ENCODE measurements around the gene SH3GL1.
A peak's percentile ranks its signal among the peaks of the same experiment; 100 is the strongest.
"Not testable (repeated sequence)": the region's sequence is repeated elsewhere in the genome, so short reads cannot be mapped to it uniquely, and the experiment has no call there.

SH3GL1 gene

DNA sequence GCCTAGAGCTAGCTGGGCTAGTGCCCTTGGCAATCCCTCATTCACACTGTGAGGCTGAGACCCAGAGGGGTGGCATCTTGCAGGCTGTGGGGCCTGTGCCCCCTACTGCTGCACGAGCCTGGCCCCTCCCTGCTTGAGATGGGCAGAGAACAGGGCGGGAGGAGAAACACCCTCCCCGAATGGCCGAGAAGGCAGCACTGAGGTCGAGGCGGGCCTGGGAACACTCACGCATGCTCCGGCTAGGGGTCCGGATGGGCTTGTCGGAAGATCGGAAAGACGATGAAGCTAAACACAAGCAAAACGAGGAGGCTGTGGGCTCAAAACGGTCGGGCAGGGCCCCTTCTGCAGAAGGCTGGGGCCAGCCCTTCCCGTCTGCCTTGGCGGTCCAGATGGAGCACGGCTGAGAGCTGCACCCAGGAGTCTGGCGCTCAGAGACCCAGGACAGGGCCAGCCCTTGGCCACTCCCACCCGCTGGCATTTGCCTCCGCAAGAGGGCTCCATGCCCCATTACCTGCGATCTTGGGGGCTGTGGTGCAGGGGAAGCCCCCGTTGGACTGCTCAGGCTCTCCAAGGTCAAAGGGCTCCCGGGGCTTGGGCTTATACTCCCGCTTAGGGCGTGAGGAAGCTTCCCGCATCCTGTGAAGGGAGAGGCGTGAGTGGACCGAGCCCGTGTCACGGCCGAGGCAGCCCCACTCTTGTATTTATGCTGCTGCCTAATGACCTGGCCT lies 38.1 kb downstream of the SH3GL1 start:
- no peak for DNase-seq

DNA sequence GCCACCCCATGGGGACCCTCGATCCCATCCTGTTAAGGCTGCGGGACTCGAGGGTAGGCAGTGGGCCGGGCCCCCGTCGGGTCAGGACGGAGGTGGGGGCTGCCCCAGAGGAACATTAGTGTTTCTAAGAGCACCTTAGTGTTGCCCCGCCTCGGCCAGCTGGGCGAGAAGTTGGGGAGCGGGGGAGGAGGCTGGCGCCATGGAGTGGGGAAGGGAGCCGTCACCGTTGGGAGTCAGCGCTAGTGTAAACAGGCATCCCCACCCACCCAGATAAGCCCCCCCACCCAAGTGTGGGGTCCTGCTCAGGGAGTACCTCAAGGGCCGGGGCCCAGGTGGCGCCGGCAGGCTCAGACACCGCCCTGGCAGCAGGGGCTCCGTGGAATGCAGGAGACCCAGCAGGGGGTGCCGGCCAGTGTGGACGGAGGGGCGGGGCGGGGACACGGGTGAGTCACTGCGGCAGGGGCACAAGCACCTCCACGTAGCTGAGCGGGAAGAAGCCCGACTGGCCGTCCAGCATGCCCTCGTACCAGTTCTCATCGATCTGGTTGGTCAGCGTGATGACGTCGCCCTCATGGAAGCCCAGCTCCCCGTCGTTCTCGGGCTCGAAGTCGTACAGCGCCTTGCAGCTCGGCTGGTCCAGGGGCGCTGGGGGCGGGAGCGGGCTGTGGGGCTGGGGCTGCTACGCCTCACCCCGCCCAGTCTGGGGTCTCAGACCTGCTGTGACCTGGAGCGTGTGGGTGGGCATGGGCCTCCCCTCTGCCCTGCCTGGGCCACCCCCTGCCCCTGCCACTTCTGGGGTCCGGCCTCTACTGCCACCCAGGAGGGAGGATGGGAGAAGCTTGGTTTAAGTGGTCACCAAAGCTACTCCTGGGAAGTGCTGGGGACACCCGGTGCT lies 38.9 kb downstream of the SH3GL1 start:
- DNase-seq = no peak

DNA sequence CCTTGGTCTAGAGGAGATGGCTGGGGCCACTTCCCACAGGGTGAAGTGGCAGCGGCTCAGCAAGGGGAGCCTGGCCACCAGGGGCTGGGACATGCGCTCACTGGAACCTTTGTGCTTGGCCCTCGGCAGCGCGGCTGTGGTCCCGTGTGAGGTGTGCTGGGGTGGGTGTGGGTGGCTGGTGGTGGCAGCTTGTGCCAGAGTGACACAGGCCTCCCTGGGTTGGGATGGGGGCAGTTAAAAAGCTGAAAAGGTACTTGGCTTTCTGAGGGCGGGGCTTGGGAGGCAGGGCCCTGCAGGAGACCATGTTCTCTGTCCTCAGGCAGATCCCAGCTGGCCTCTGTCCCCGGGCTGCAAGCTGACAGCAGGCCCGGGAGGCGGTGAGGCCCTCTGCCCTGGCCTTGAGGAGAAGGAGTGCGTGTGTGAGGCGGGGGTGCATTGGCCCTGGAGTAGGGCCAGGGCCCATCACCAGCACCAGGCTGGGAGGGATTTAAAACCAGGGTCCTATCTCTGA lies 39.7 kb downstream of the SH3GL1 start:
- DNase-seq = no peak

DNA sequence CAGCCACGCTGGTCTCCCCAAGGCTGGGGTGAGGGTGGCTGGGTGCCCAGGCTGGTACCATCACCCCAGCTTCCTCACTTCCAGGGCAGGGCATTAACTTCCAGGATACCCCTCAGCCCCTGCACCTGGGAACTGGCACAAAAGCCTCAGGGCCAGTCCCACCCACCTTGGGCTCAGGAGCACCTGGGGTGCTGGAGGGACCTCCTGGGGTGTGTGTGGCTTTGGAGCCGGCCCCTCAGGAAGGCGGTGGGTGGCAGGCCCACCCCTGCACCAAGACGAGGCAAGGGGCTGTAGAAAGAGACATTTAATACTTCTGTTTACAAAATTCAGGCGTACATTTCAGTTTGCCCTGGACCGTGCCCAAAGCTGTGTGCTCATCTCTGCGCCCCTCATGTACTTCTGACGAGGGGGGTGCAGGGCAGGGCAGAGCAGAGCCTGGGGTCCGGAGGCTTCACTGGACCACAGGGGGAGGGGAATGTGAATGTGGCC lies 40.2 kb downstream of the SH3GL1 start:
- DNase-seq = no peak

DNA sequence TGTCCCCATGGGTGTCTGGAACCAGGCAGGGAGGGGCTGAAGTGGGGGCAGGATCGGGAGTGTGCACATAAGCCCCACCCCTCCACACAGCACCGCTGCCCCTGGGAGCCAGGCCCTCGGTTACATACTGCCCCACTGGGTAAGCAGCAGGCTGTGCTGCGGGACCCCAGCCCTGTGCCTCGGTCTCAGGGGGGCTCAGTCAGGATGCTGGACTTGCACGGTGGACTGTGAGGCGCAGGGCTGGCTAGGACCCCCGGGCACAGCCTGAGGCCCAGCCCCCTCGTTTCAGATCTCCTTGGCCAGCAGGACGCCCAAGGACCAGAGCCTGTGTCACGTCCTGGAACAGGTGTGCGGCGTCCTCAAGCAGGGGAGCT lies 40.7 kb downstream of the SH3GL1 start:
- no peak for DNase-seq

DNA sequence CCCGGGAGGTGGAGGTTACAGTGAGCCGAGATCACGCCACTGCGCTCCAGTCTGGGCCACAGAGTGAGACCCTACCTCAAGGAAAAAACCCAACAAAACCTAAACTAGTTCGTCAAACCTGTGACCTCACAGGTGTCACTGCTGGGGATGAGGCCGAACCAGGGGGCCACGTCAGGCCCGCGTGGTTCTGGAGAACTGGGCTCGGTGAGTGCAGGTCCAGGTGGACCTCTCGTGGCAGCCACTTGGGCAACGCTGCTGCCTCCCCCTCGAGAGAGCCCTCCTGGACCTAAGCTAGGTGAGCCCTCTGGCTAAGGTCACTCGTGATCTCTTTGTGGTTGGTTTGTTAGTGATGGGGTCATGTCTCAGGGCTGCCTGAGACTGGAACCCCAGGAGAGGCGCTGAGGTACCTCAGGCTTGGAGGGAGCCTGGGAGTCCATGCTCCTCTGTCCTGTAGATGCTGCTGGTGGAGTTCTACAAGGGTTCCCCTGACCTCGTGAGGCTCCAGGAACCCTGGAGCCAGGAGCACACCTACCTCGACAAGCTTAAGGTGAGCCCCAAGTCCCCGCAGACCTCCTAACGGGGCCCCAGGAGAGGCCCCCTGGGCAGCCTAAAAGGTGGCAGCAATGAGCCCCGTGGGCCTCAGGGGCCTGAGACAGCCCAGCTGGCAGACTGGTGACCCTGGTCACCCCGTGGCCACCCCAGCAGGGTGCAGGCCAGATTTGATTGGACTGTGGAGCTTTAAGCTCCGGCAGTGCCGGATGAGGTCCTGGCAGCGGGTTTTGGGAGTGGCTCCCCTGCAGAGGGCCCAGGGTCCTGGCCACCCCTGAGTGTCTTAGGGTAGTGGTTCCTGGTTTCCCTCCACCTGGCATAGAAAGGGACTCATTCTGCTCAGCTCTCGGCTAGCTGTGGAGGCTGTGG lies 41.4 kb downstream of the SH3GL1 start:
- DNase-seq = no peak

DNA sequence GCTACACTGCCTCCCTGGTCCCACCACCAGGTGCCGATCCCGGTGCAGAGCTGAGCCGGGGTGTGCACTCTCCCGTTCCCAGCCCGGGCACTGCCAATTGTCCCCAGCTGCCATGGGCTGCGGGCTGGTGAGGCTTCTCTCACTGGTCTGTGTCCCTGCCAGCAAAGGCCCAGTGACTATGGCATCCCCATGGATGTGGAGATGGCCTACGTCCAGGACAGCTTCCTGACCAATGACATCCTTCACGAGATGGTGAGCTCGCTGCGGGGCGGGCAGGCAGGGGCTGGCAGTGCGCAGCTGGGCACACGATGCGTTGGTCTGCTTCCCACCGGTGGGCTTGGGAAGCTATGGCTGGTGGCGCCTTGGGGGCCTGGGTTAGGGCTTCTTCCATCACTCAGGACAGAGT lies 42.4 kb downstream of the SH3GL1 start:
- DNase-seq = no peak

DNA sequence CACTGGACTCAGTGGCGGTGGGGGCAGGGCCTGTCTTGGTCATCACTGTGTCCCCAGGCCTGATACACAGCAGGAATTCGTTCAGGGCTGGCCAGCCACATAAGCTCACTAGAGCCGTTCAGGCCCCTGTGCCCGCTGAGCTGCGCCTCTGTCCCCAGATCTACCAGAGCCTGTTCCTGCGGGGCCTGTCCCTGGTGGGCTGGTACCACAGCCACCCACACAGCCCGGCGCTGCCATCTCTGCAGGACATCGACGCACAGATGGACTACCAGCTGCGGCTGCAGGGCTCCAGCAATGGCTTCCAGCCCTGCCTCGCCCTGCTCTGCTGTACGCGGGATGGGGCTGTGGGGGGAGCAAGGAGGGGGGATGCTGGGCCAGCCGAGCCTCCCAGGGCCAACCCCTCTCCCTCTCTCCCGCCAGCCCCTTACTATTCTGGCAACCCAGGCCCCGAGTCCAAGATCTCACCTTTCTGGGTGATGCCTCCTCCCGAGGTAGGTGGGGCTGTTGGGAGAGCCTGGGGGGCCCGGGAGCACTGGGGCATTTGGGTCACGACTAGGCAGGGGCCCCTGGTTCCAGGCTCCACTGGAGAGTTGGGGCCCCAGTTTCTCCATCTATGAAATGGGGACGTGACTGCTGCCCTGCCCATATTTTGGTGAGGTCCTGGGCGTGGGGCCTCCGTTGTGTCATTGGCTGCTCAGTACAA lies 43.1 kb downstream of the SH3GL1 start:
- DNase-seq = no peak

DNA sequence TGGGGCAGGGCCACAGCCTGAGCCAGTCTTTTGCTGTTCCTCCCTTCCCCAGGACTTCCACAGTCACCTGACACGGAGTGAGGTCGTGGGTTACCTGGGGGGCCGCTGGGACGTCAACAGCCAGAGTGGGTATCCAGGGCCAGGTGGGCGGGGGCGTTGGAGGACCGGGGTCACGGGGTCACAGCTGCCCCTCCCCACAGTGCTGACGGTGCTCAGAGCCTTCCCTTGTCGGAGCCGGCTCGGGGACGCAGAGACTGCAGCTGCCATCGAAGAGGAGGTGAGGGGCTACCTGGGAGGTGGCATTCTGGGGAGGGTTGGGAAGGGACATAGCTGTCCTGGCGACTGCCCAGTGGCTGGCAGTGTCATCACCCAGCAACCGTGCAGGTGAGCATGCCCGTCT lies 45.5 kb downstream of the SH3GL1 start:
- no peak for DNase-seq

DNA sequence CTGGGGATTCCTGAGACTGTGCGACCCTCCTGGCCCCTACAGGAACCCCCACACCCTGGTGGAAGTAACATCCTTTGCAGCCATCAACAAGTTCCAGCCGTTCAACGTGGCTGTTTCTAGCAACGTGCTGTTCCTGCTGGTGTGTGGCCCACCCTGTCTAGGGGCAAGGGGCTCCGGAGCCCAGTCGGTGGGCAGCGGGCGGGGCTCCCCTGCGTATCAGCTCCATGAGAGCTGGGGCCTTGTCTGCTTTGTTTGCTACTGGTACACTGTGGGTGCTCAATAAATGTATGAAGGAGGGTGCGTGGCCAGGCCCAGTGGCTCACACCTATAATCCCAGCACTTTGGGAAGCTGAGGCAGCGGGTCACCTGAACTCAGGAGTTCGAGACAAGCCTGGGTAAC lies 46.1 kb downstream of the SH3GL1 start:
- no peak for DNase-seq

DNA sequence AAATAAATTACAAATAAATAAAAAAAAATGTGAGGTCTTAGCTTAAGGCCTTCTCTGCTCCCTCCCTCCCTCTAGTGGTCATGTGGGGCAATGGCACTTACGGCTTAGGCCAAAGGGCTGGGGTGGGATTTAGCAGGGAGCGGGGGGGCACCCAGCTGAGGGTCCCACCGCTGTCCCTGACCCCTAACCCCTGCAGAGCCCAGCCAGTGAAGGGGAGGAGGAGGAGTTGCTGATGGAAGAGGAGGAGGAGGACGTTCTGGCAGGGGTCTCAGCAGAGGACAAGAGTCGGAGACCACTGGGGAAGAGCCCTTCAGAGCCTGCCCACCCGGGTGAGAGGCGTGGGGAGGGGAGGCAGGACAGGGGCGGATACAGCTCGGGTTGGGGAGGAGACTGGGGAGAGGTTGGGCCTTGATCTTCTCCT lies 47.6 kb downstream of the SH3GL1 start:
- DNase-seq = peak; percentile 54

DNA sequence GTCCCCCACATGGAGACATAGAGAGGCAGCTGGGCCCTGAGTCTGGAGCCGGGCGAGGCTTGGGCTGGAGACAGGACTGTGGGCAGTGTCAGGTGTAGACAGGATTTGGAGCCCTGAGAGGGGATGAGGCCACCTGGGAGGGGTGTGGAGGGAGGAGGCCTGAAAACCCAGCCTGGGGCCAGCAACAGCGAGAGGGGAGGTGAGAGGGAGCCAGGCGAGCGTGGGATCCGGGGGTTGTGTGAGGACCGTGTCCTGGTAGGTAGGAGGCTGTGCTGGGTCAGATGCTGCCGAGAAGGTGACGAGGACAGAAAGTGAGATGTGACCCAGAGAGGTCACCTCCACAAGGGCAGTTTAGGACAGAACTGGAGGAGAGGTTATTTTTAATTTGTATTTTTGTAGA lies 49.6 kb downstream of the SH3GL1 start:
- DNase-seq = no peak

DNA sequence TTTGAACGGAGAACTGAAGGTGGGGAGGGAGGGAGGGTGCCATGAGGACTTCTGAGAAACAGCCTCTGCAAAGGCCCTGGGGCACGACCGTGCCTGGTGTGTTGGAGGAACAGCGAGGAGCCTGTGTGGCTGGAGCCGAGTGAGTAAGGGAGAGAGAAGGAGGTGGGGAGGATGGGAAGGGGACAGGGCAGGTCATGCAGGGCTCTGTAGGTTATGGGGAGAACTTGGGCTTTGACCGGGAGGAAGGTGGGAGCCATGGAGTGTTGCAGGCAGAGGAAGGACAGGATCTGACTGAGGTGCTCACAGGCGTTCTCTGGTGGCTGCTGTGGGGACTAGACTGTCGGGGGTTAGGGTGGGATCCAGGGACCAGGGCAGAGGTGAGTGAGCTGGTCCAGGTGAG lies 50.2 kb downstream of the SH3GL1 start:
- DNase-seq = no peak

DNA sequence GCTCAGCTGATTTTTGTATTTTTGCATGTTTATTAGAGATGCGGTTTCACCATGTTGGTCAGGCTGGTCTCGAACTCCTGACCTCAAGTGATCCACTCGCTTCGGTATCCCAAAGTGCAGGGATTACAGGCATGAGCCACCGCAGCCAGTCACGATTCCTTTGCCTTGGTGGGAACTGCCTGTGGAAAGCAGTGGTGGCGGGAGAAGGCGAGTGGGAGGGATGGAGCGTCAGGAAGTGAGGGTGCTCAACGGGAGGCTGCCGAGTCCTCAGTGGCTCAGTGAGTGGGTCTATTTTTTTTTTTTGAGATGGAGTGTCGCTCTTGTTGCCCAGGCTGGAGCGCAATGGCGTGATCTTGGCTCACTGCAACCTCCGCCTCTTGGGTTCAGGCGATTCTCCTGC lies 51.1 kb downstream of the SH3GL1 start:
- DNase-seq = not testable (repeated sequence)

DNA sequence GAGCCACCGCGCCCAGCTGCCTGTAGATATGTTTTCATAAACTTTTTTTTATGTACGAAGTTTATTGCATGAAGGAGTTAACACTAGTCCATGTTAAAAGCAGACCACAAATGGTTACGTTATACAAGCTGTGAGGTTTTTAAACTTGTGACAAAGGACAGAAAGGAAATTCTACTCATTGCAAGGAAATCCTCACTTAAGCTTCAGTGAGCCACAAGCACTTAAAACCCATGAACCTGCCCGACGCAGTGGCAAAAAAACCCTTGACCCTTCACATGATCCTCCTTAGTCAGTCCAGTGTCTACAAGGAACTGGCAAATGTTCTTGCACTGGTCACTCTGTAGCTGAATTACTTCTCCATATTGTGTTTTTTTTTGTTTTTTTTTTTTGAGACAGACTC lies 52.8 kb downstream of the SH3GL1 start:
- DNase-seq = no peak

DNA sequence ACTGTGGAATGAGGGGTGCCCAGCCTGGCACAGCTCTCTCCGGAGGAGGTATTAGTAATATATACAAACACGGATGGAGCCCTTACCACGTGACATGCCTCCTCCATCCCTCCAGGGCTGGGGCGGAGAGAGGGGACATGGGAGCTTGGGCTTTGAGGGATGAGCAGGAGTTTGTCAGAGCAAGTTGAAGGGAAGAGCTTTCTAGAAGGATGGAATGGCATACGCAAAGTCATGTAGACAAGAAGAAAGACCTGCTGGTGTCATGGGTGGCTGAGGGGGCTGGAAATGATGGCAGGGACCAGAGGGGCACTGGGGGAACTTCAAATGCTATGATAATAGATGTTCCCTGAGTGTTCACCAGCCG lies 54.3 kb downstream of the SH3GL1 start:
- no peak for DNase-seq

DNA sequence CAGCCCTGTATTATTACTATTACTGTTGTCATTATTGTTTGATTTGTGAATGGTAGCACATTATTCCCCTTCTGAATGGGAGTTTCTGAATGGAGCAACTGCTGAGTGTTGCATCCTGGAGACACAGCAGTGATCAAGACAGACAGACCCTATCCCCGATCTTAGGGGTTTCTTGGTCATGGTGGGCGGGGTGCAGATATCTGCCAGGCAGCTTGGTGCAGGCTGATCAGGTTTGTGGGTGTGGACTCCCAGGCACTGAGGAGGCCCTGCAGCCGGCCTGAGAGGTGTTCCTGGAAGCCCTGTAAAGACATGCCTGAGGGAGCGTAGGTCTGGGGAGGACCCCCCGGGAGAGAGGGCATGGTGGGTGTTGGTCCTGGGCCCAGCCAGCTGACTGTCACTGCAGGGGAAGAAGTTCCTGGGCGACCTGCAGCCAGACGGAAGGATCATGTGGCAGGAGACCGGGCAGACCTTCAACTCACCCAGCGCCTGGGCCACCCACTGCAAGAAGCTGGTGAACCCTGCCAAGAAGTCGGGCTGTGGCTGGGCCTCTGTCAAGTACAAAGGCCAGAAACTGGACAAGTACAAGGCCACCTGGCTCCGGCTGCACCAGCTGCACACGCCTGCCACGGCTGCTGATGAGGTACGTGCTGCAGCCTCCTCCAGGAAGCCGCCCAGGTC lies 54.9 kb downstream of the SH3GL1 start:
- no peak for DNase-seq

DNA sequence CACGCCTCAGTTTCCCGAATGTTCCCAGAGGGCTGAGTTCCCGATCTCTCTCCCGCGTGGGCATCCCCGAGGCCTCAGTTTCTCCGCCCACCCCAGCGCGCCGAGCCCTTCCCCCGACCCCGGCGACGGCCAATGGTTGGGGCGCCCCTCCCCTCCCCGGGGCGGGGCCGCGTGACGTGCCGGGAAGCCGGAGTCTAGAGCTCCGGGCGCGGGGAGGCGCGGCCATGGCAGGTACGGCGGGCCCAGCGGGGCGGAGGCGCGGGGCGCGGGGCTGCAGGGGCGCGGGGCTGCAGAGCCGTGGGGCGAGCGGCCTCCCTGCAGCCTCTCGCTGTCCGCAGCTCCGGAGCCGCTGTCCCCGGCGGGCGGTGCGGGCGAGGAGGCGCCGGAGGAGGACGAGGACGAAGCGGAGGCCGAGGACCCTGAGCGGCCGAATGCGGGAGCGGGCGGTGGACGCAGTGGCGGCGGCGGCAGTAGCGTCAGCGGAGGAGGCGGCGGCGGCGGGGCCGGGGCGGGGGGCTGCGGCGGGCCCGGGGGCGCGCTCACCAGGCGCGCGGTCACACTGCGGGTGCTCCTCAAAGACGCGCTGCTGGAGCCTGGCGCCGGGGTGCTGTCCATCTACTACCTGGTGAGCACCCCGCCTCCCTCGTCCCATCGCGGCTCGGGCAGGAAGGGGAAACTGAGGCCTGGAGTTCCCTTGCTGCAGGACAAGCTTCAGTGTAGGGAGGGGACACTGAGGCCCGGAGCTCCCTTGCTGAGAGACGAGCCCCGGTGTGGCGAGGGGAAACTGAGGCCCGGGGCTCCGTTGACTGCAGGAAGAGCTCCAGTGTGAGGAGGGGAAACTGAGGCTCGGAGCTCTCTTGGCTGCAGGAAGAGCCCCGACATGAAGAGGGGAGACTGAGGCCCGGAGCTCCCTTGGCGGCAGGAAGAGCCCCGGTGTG lies 56.7 kb downstream of the SH3GL1 start, which contains the start of gene MPND:
TSS of gene MPND (plus strand) at position 193 of the 938 bp plus-strand sequence. CDS start at position 225, 32 bp downstream.
- peak; percentile 89 for DNase-seq

DNA sequence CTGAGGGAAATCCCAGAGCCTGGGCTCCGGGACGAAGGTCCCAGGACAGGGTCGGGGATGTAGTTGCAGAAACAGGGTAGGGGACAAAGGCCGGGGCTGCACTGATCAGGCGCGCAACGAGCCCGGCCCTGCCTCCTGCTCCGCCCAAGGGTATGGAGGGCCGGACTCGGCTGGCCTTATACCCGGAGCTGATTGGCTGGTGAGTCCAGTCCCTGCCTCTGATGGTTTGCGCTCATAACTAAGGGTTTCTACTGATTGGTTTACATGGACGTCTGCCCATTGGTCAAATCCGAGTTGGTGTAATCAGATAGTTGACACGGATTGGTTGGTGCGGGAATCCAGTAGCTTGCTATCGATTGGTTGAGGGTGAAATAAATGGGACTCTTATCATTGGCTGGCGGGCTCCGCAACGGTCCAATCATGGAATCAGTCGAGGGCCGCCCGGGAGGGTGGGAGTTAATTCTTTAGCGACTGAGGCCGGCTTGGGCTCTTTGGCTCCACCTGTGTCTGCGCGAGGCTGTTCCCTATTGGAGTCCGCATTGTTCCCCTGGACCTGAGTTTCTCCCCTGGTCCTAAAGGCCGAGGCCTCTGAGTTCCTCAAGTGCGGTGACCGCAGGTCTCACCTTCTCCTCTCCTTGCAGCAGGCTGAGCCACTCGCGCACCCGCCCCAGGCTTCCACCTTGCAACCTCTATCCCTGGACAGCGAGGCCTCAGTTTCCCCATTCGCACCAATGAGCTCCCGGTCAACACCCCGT lies 57.6 kb downstream of the SH3GL1 start:
- peak; percentile 86 for DNase-seq

DNA sequence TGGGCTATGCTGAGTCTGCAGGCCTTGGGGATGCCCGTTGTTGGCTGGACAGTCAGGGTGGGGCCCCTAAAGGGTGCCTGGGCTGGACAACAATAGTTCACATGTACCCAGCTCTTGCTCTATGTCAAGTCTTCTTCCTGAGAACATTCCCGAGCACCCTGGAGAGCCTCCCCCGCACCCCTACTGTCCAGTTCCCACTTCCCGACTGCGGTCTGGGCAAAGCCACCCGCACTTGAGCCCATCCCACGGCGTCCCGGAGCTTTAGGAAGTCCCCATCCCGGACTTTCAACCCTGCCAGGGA lies 58.1 kb downstream of the SH3GL1 start:
- no peak for DNase-seq

Measured in effector CD4-positive, alpha-beta T cell (primary cell).